ENCODE data around the gene GH2. TPM values are rescaled to one million over a fixed set of nuclear protein-coding genes. Genes with fewer than 3 reads are reported as not detected.

Gene GH2
- total and polyA plus RNA-seq, 2 experiments from 2014 or later: 0.59 to 2.3 TPM

DNA sequence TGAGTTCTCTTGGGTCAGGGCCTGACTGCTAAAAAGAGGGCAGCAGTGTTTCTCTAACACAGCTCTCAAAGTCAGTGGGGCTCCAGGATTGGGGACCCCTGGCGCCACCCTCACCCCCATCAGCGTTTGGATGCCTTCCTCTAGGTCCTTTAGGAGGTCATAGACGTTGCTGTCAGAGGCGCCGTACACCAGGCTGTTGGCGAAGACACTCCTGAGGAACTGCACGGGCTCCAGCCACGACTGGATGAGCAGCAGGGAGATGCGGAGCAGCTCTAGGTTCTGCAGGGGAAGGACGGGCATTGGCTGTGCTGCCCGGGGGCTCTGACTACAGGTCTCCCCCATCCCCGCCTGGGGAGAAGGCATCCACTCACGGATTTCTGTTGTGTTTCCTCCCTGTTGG, 35.9 kb upstream of the GH2 start:
- DNase-seq (ENCODE audit: low spot score): no peak
- TF ChIP-seq STAT1 (IDR thresholded peaks at IDR 0.05; ENCODE audit: unreplicated experiment) (no peak), JUNB (IDR thresholded peaks at IDR 0.05; ENCODE audit: unreplicated experiment) (no peak), ZNF114 (CRISPR knock-in tag; IDR thresholded peaks at IDR 0.05) (no peak), EZH2 (IDR thresholded peaks at IDR 0.05; ENCODE audit: low read depth, unreplicated experiment) (no peak), NANOG (IDR thresholded peaks at IDR 0.05; ENCODE audit: borderline replicate concordance) (no peak), CREB1 (CRISPR knock-in tag; IDR thresholded peaks at IDR 0.05; ENCODE audit: low read depth) (no peak), POLR2AphosphoS5 (IDR thresholded peaks at IDR 0.05; ENCODE audit: low read depth) (no peak), ZNF331 (CRISPR knock-in tag; IDR thresholded peaks at IDR 0.05; ENCODE audit: low read depth) (no peak), EZH2phosphoT487 (IDR thresholded peaks at IDR 0.05; ENCODE audit: unreplicated experiment) (no peak)
- TF ChIP-seq, protein P1, sequence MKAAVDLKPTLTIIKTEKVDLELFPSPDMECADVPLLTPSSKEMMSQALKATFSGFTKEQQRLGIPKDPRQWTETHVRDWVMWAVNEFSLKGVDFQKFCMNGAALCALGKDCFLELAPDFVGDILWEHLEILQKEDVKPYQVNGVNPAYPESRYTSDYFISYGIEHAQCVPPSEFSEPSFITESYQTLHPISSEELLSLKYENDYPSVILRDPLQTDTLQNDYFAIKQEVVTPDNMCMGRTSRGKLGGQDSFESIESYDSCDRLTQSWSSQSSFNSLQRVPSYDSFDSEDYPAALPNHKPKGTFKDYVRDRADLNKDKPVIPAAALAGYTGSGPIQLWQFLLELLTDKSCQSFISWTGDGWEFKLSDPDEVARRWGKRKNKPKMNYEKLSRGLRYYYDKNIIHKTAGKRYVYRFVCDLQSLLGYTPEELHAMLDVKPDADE (IDR thresholded peaks at IDR 0.05): no peak
- TF ChIP-seq, protein P2, sequence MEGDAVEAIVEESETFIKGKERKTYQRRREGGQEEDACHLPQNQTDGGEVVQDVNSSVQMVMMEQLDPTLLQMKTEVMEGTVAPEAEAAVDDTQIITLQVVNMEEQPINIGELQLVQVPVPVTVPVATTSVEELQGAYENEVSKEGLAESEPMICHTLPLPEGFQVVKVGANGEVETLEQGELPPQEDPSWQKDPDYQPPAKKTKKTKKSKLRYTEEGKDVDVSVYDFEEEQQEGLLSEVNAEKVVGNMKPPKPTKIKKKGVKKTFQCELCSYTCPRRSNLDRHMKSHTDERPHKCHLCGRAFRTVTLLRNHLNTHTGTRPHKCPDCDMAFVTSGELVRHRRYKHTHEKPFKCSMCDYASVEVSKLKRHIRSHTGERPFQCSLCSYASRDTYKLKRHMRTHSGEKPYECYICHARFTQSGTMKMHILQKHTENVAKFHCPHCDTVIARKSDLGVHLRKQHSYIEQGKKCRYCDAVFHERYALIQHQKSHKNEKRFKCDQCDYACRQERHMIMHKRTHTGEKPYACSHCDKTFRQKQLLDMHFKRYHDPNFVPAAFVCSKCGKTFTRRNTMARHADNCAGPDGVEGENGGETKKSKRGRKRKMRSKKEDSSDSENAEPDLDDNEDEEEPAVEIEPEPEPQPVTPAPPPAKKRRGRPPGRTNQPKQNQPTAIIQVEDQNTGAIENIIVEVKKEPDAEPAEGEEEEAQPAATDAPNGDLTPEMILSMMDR (conservative IDR thresholded peaks at IDR 0.05; ENCODE audit: low read depth in 2 of 2): no peak
- TF ChIP-seq, protein P3, sequence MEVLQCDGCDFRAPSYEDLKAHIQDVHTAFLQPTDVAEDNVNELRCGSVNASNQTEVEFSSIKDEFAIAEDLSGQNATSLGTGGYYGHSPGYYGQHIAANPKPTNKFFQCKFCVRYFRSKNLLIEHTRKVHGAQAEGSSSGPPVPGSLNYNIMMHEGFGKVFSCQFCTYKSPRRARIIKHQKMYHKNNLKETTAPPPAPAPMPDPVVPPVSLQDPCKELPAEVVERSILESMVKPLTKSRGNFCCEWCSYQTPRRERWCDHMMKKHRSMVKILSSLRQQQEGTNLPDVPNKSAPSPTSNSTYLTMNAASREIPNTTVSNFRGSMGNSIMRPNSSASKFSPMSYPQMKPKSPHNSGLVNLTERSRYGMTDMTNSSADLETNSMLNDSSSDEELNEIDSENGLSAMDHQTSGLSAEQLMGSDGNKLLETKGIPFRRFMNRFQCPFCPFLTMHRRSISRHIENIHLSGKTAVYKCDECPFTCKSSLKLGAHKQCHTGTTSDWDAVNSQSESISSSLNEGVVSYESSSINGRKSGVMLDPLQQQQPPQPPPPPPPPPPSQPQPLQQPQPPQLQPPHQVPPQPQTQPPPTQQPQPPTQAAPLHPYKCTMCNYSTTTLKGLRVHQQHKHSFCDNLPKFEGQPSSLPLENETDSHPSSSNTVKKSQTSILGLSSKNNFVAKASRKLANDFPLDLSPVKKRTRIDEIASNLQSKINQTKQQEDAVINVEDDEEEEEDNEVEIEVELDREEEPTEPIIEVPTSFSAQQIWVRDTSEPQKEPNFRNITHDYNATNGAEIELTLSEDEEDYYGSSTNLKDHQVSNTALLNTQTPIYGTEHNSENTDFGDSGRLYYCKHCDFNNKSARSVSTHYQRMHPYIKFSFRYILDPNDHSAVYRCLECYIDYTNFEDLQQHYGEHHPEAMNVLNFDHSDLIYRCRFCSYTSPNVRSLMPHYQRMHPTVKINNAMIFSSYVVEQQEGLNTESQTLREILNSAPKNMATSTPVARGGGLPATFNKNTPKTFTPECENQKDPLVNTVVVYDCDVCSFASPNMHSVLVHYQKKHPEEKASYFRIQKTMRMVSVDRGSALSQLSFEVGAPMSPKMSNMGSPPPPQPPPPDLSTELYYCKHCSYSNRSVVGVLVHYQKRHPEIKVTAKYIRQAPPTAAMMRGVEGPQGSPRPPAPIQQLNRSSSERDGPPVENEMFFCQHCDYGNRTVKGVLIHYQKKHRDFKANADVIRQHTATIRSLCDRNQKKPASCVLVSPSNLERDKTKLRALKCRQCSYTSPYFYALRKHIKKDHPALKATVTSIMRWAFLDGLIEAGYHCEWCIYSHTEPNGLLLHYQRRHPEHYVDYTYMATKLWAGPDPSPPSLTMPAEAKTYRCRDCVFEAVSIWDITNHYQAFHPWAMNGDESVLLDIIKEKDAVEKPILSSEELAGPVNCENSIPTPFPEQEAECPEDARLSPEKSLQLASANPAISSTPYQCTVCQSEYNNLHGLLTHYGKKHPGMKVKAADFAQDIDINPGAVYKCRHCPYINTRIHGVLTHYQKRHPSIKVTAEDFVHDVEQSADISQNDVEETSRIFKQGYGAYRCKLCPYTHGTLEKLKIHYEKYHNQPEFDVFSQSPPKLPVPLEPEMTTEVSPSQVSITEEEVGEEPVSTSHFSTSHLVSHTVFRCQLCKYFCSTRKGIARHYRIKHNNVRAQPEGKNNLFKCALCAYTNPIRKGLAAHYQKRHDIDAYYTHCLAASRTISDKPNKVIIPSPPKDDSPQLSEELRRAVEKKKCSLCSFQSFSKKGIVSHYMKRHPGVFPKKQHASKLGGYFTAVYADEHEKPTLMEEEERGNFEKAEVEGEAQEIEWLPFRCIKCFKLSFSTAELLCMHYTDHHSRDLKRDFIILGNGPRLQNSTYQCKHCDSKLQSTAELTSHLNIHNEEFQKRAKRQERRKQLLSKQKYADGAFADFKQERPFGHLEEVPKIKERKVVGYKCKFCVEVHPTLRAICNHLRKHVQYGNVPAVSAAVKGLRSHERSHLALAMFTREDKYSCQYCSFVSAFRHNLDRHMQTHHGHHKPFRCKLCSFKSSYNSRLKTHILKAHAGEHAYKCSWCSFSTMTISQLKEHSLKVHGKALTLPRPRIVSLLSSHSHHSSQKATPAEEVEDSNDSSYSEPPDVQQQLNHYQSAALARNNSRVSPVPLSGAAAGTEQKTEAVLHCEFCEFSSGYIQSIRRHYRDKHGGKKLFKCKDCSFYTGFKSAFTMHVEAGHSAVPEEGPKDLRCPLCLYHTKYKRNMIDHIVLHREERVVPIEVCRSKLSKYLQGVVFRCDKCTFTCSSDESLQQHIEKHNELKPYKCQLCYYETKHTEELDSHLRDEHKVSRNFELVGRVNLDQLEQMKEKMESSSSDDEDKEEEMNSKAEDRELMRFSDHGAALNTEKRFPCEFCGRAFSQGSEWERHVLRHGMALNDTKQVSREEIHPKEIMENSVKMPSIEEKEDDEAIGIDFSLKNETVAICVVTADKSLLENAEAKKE (CRISPR knock-in tag; IDR thresholded peaks at IDR 0.05): no peak
- TF ChIP-seq, protein P4, sequence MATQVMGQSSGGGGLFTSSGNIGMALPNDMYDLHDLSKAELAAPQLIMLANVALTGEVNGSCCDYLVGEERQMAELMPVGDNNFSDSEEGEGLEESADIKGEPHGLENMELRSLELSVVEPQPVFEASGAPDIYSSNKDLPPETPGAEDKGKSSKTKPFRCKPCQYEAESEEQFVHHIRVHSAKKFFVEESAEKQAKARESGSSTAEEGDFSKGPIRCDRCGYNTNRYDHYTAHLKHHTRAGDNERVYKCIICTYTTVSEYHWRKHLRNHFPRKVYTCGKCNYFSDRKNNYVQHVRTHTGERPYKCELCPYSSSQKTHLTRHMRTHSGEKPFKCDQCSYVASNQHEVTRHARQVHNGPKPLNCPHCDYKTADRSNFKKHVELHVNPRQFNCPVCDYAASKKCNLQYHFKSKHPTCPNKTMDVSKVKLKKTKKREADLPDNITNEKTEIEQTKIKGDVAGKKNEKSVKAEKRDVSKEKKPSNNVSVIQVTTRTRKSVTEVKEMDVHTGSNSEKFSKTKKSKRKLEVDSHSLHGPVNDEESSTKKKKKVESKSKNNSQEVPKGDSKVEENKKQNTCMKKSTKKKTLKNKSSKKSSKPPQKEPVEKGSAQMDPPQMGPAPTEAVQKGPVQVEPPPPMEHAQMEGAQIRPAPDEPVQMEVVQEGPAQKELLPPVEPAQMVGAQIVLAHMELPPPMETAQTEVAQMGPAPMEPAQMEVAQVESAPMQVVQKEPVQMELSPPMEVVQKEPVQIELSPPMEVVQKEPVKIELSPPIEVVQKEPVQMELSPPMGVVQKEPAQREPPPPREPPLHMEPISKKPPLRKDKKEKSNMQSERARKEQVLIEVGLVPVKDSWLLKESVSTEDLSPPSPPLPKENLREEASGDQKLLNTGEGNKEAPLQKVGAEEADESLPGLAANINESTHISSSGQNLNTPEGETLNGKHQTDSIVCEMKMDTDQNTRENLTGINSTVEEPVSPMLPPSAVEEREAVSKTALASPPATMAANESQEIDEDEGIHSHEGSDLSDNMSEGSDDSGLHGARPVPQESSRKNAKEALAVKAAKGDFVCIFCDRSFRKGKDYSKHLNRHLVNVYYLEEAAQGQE (IDR thresholded peaks at IDR 0.05; ENCODE audit: unreplicated experiment): no peak
- ATAC-seq: peak; percentile 6; the same call in 1 of the 3 replicates
- peak overlapping the region; percentile 87 for H2AFZ ChIP-seq
- H3K36me3 Mint-ChIP-seq (ENCODE audit: low read depth): no peaks in the 10 kb centered on the region
- H3K4me1 ChIP-seq (ENCODE audit: insufficient read depth): 0 out of 2 replicates have a peak, but pooled peaks cover 4% of the 10 kb centered on the region
- no peak overlapping the region for H3K4me3 Mint-ChIP-seq
- H3K4me3 ChIP-seq: peak overlapping the region; percentile 54
- no peaks in the 10 kb centered on the region for H3K79me2 ChIP-seq (replicated peaks; ENCODE audit: insufficient read depth)
- no peaks in the 10 kb centered on the region for H3K9me3 Mint-ChIP-seq
- H3K27me3 ChIP-seq (ENCODE audit: insufficient read depth): no peaks in the 10 kb centered on the region
- no peaks in the 10 kb centered on the region for H3F3A ChIP-seq (replicated peaks; ENCODE audit: low read depth)
- H3K27ac ChIP-seq (ENCODE audit: low read depth): no peak overlapping the region
- peaks cover 22% of the 10 kb centered on the region for H3K4me1 Mint-ChIP-seq
- peak overlapping the region; percentile 79; the same call in 1 of the 2 replicates for H3K4me2 ChIP-seq
- H3K9me2 ChIP-seq (ENCODE audit: insufficient read depth): no peaks in the 10 kb centered on the region
- H3K27me3 Mint-ChIP-seq (ENCODE audit: insufficient read depth, low read depth, poor library complexity): peaks cover 26% of the 10 kb centered on the region
- H3K36me3 ChIP-seq (ENCODE audit: insufficient read depth): no peaks in the 10 kb centered on the region
- H3K27ac Mint-ChIP-seq: no peak overlapping the region
- H4K20me1 ChIP-seq (replicated peaks; ENCODE audit: insufficient read depth): no peaks in the 10 kb centered on the region

Measured in GM23338 (cell line).